Measurements from ENCODE around the gene SPATA2. TPM values are rescaled to one million over a fixed set of nuclear protein-coding genes. Genes with fewer than 3 reads are reported as not detected.

Gene SPATA2
- total RNA-seq, 4 donors from 2014 or later, result 3.3 to 6.4 (median 3.6) TPM

GRCh38 chr20:49880724-49881445 is 34.4 kb downstream of the SPATA2 start:
- no peak for TF ChIP-seq CTCF (IDR thresholded peaks at IDR 0.05)
- ATAC-seq (ENCODE audit: low FRiP score) (no peak), DNase-seq (ENCODE audit: low spot score) (no peak)

GRCh38 chr20:49880177-49880576 is 35.2 kb downstream of the SPATA2 start:
- TF ChIP-seq CTCF (IDR thresholded peaks at IDR 0.05), result no peak
- ATAC-seq (ENCODE audit: low FRiP score) (no peak), DNase-seq (ENCODE audit: low spot score) (no peak)

- DNase-seq (ENCODE audit: low spot score), result no peak
- no peak for TF ChIP-seq CTCF (IDR thresholded peaks at IDR 0.05)
- no peak for ATAC-seq (ENCODE audit: low FRiP score)
Measured at GRCh38 chr20:49878977-49879376, 36.4 kb downstream of the SPATA2 start.

- TF ChIP-seq CTCF (IDR thresholded peaks at IDR 0.05), result no peak
- DNase-seq (ENCODE audit: low spot score) (no peak), ATAC-seq (ENCODE audit: low FRiP score) (no peak)
Measured at GRCh38 chr20:49877386-49877921, 37.9 kb downstream of the SPATA2 start.

GRCh38 chr20:49874696-49875095 is 40.6 kb downstream of the SPATA2 start:
- DNase-seq (ENCODE audit: low spot score) (no peak), ATAC-seq (ENCODE audit: low FRiP score) (no peak)
- TF ChIP-seq CTCF (IDR thresholded peaks at IDR 0.05), result no peak

GRCh38 chr20:49872056-49872455 is 43.3 kb downstream of the SPATA2 start:
- ATAC-seq (ENCODE audit: low FRiP score) (no peak), DNase-seq (ENCODE audit: low spot score) (no peak)
- TF ChIP-seq CTCF (IDR thresholded peaks at IDR 0.05), result no peak

GRCh38 chr20:49871391-49871948 is 43.9 kb downstream of the SPATA2 start:
- no peak for DNase-seq (ENCODE audit: low spot score)
- no peak for ATAC-seq (ENCODE audit: low FRiP score)
- TF ChIP-seq CTCF (IDR thresholded peaks at IDR 0.05), result no peak
